RWPE2 (cell line): ENCODE measurements around the gene ULBP1.

Experiments used
- ATAC-seq: fragments of 200-7000 bp; cut with Tn5 transposase; 3 replicates; pipeline ENCODE4 v1.9.1; 2021; ENCODE audit warnings: low read depth
- DNase-seq: peaks from one replicate; pipeline ENCODE4 v3.0.0-alpha.2; 2020; ENCODE audit warnings: low spot score
- H3K27ac ChIP-seq: fragments of 450-650 bp; 2 replicates; pipeline ENCODE4 v1.5.1; 2017; ENCODE audit warnings: mild to moderate bottlenecking; ENCODE audit not compliant: poor library complexity, severe bottlenecking
- H3K27me3 ChIP-seq: fragments of 250-450 bp; sonication (Bioruptor Pico); 2 replicates; pipeline ENCODE4 v1.5.1; 2021; ENCODE audit warnings: mild to moderate bottlenecking, moderate library complexity; ENCODE audit not compliant: insufficient read depth, poor library complexity, severe bottlenecking
- H3K36me3 ChIP-seq: fragments of 250-450 bp; sonication (Bioruptor Pico); 2 replicates; pipeline ENCODE4 v1.5.1; 2020; ENCODE audit warnings: low read depth, mild to moderate bottlenecking, moderate library complexity
- H3K4me1 ChIP-seq: fragments of 250-450 bp; sonication (Bioruptor Pico); 2 replicates; pipeline ENCODE4 v1.5.1; 2021; ENCODE audit warnings: mild to moderate bottlenecking, moderate library complexity; ENCODE audit not compliant: insufficient read depth, poor library complexity, severe bottlenecking
- H3K4me3 ChIP-seq: fragments of 250-450 bp; sonication (Bioruptor Pico); 2 replicates; pipeline ENCODE4 v1.5.1; 2021; ENCODE audit warnings: mild to moderate bottlenecking, moderate library complexity; ENCODE audit not compliant: severe bottlenecking
- H3K9me3 ChIP-seq: fragments of 250-450 bp; sonication (Bioruptor Pico); 2 replicates; pipeline ENCODE4 v1.5.1; 2021; ENCODE audit warnings: mild to moderate bottlenecking, moderate library complexity; ENCODE audit not compliant: severe bottlenecking
- TF ChIP-seq, protein P1 (sequence below): fragments of 450-650 bp; IDR thresholded peaks from one replicate; pipeline ENCODE4 v1.5.1; 2017; ENCODE audit warnings: mild to moderate bottlenecking, moderate library complexity; ENCODE audit not compliant: poor library complexity, severe bottlenecking

Gene ULBP1

DNA sequence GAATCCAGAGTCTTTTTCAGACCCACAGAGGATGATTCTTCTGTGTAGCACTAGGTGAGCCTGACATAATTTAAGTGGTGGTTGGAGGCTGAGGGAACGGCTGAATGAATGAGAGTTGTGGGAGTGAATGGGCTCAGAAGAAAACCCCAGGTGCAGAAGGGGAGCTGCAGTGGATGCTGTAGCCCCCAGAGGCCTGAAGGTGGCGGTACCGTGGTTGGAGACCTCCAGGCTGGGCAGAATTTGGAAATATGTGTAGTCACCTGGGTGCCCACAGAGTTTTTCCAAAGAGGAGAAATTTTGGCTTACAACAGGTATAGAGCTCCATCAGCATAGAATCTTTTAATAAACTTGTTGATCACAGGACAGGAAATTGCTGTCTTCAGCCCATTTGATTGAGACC, 34.3 kb upstream of the ULBP1 start:
- TF ChIP-seq, protein P1, sequence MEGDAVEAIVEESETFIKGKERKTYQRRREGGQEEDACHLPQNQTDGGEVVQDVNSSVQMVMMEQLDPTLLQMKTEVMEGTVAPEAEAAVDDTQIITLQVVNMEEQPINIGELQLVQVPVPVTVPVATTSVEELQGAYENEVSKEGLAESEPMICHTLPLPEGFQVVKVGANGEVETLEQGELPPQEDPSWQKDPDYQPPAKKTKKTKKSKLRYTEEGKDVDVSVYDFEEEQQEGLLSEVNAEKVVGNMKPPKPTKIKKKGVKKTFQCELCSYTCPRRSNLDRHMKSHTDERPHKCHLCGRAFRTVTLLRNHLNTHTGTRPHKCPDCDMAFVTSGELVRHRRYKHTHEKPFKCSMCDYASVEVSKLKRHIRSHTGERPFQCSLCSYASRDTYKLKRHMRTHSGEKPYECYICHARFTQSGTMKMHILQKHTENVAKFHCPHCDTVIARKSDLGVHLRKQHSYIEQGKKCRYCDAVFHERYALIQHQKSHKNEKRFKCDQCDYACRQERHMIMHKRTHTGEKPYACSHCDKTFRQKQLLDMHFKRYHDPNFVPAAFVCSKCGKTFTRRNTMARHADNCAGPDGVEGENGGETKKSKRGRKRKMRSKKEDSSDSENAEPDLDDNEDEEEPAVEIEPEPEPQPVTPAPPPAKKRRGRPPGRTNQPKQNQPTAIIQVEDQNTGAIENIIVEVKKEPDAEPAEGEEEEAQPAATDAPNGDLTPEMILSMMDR, result peak; percentile 38
- Histone ChIP-seq H3K4me3 (no peak overlapping the region), H3K4me1 (peaks cover 3% of the 10 kb centered on the region), H3K27ac (no peak overlapping the region), H3K36me3 (no peaks in the 10 kb centered on the region), H3K9me3 (no peaks in the 10 kb centered on the region), H3K27me3 (no peaks in the 10 kb centered on the region)
- ATAC-seq, result no peak
- DNase-seq, result no peak

DNA sequence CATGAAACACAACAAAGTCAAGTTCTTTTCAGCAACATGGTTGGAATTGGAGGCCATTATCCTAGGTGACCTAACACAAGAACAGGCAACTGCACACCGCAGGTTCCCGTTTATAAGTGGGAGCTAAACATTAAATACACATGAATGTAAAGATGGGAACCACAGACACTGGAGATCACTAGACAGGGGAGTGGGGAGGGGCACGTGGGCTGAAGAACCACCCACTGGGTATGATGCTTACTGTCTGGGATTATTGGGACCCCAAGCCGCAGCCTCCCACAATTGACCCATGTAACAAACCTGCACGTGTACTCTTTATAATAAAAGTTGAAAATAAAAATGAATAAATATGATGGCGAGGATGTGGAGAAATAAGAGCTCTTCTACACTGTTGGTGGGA, 32.2 kb upstream of the ULBP1 start:
- H3K27ac ChIP-seq, result no peak overlapping the region
- no peaks in the 10 kb centered on the region for H3K9me3 ChIP-seq
- TF ChIP-seq, protein P1, result no peak
- H3K4me3 ChIP-seq, result no peak overlapping the region
- H3K27me3 ChIP-seq, result no peaks in the 10 kb centered on the region
- no peak for DNase-seq
- ATAC-seq, result no peak
- no peaks in the 10 kb centered on the region for H3K36me3 ChIP-seq
- H3K4me1 ChIP-seq, result no peaks in the 10 kb centered on the region

DNA sequence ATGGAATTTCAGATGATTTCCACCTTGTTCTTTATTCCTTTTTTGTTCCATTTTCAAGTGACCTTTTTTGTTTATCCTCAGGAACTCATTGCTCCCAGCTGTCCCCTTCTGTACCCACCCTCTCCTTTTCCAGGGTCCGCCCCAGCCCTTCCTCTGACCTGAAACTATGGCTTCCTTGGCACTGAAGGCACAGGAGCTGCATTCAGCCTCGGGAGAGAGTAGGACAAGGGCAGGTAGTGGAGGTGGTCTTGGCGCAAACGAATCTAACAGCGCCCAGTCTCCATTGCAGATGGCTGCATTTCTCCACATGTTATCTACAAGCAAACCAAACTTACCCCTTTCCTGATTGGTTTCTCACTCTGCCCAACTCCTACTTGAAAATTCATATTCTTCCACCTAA, 30.7 kb upstream of the ULBP1 start:
- H3K4me1 ChIP-seq, result no peaks in the 10 kb centered on the region
- H3K9me3 ChIP-seq, result no peaks in the 10 kb centered on the region
- ATAC-seq (no peak), DNase-seq (no peak)
- H3K27ac ChIP-seq, result no peak overlapping the region
- H3K27me3 ChIP-seq, result no peaks in the 10 kb centered on the region
- TF ChIP-seq, protein P1, result no peak
- H3K36me3 ChIP-seq, result no peaks in the 10 kb centered on the region
- no peak overlapping the region for H3K4me3 ChIP-seq

DNA sequence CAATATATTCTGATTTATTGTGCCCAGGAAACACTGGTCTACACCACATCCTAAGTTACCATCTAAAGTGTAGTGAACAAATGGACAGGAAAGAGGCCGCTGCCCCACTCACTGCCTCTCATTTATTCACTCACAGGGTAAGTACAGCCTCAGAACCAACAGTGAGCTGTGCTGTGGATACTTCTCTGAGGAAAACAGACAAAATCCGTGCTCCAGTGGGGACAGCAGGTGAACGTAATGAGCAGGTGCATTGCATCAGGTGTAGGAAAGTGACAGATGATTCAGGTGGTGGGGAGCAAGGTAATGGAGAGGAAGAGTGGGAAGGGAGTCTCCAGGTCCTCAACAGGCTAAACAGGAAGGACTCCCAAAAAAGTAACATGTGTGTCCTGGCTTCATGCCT, 30.3 kb upstream of the ULBP1 start:
- DNase-seq, result no peak
- Histone ChIP-seq H3K27me3 (no peaks in the 10 kb centered on the region), H3K4me1 (no peaks in the 10 kb centered on the region), H3K9me3 (no peaks in the 10 kb centered on the region), H3K36me3 (no peaks in the 10 kb centered on the region), H3K4me3 (no peak overlapping the region), H3K27ac (no peak overlapping the region)
- TF ChIP-seq, protein P1, result no peak
- no peak for ATAC-seq

DNA sequence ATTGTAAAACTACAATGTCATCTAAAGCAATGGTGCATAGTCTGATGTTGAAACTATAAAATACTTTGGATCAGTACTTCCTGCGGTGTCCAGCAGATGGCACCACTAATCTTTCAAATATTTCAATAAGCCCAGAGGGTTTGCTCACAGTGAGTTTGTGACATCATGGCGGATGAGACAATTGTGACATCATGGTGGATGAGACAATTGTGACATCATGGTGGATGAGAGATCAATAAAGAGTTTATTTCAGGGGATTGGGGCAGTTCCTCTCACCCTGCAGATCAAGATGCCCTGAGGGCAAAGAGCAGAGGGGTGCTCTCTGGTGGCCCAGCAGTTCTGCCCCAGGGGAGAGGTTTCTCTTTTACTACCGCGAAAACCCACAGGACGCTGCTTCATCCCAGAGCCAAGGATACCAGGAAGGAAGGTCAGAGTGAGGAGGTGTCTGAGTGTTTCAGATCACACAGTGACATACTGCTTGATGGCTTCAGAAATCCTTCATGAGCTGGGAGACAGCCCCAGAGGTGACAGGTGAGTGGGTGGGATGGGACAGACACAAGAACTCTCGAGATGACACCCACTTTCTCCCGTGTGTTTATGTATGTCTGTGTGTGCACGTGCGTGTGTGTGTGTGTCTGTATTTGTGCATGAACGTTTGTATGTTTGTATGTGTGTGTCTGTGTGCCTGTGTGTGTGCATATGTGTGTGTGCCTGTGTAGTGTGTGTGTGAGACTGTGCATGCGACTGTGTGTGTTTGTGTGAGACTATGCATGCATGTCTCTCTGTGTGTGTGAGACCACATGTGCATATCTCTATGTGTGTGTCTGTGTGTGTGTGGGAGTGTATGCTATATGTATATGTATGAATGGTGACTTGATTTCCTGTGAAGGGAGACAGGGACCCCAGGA, 29.2 kb upstream of the ULBP1 start:
- Histone ChIP-seq H3K4me1 (no peaks in the 10 kb centered on the region), H3K36me3 (no peaks in the 10 kb centered on the region), H3K4me3 (no peak overlapping the region), H3K27me3 (no peaks in the 10 kb centered on the region), H3K27ac (no peak overlapping the region), H3K9me3 (no peaks in the 10 kb centered on the region)
- TF ChIP-seq, protein P1, result peak; percentile 89
- DNase-seq (no peak), ATAC-seq (no peak)
